HG02798 (cell line): ENCODE results near the gene PITX3.
"Not testable (repeated sequence)": the region's sequence is repeated elsewhere in the genome, so short reads cannot be mapped to it uniquely, and the experiment has no call there.

Experiments used
- ATAC-seq: cut with Tn5 transposase; IDR thresholded peaks from one replicate; pipeline ENCODE4 v1.9.1; 2021; ENCODE audit warnings: mild to moderate bottlenecking; ENCODE audit not compliant: unreplicated experiment, poor library complexity

The PITX3 gene

DNA sequence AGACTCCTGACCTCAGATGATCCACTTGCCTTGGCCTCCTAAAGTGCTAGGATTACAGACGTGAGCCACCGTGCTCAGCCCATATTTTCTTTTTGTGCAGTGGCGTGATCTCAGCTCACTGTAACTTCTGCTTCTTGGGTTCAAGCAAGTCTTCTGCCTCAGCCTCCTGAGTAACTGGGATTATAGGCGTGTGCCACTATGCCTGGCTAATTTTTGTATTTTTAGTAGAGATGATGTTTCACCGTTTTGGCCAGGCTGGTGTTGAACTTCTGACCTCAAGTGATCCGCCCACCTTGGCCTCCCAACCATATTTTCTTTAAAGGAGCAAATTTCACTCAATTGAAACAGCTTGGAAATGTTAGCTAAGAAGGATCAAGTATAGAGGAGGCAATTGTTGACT is 20.5 kb upstream of the PITX3 start:
- no peak for ATAC-seq

GRCh38 chr10:102261196-102261595 is 19.9 kb upstream of the PITX3 start:
- ATAC-seq = no peak

- ATAC-seq = no peak
Measured at GRCh38 chr10:102255404-102255803, 14.1 kb upstream of the PITX3 start.

- ATAC-seq = no peak
Measured at GRCh38 chr10:102254426-102254825, 13.1 kb upstream of the PITX3 start.

DNA sequence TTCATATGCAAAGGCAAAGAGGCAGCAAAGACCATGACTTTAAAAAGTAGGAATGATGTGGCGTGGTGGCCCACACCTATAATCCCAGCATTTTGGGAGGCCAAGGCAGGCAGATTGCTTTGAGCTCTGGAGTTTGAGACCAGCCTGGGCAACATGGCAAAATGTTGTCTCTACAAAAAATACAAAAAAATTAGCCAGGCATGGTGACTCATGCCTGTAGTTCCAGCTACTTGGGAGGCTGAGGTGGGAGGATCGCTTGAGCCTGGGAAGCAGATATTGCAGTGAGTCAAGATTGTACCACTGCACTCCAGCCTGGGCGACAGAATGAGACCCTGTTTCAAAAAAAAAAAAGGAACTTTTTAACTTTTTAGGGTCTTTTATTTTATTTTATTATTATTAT is 11.2 kb upstream of the PITX3 start:
- ATAC-seq = not testable (repeated sequence)

GRCh38 chr10:102247734-102248133 is 6.4 kb upstream of the PITX3 start:
- ATAC-seq = no peak

DNA sequence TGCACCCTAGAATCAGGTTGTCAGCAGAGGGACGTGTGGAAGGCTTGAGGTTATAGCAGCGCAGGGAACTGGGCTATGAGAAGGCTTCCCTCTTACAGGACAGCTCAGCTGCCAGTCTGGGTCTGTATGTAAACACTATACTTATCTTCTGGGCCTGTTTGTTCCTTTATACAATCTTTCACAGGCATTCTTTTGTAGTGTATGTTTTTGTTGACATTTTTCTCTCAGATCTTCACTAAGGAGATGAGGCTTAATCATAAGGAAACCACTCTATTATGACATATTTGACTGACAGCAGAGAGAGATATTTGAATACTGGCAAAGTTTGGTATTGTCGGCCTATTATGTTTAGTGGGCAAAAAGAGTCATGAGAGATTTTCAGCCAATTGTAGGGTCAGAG is 4.9 kb upstream of the PITX3 start:
- no peak for ATAC-seq

- no peak for ATAC-seq
Measured at GRCh38 chr10:102245932-102246251, 4.6 kb upstream of the PITX3 start.

- ATAC-seq = peak; percentile 89
Measured at GRCh38 chr10:102245082-102245931, 4.0 kb upstream of the PITX3 start, which contains the start of gene GBF1. GBF1 (plus strand) TSS chr10:102245532; CDS start chr10:102258939, 13,407 bp downstream.

GRCh38 chr10:102243309-102243708 is 2.0 kb upstream of the PITX3 start:
- no peak for ATAC-seq

- no peak for ATAC-seq
Measured at GRCh38 chr10:102242118-102242485, 790 bp upstream of the PITX3 start.

DNA sequence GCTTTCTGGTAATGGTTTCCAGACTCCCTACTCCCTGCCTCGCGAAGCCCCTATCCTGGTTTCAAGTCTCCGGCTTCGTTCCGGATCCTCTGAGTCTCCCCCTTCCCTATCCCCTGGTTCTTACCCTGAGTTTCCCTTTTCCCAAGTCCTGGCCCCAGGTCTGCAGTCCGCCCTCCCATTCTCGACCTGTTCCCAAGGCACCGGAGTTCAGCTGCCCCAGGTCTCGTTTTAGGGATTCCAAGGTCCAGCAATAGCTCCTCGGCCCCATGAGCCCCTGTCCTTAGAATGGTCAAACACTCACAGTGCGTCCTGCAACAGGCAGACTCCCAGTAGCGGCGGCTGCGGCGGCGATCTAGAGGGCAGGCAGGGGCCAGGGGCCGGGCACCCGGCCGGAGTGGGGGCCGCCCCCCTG is 274 bp downstream of the PITX3 start:
- ATAC-seq = no peak

DNA sequence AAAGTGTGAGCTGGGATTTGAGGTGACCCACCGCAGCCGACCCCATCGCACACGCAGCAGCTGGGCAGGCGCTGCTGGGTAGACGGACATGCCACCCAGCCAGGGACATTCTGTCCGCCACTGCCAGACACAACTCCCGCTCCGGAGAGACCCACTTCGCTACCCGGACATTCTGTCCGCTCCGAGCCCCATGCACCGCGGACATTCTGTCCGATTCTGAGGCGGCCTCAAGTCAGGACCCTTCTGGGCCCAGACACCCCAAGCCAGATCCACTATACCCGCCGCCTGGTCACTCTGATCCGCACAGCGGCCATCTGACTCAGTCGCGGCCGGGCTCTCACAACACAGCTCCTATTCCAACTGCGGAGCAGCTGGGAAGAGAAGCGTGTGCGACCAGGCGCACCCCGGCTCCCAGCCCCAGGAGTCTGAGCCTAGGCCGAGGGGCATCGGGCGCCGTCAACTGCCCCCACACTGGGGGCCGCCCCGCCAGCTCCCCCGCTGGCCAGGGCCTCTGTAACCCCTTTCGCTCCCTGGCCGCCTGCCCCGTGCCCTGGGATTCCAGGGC is 763 bp downstream of the PITX3 start:
- no peak for ATAC-seq

GRCh38 chr10:102237711-102238252 is 3.5 kb downstream of the PITX3 start:
- ATAC-seq = no peak

DNA sequence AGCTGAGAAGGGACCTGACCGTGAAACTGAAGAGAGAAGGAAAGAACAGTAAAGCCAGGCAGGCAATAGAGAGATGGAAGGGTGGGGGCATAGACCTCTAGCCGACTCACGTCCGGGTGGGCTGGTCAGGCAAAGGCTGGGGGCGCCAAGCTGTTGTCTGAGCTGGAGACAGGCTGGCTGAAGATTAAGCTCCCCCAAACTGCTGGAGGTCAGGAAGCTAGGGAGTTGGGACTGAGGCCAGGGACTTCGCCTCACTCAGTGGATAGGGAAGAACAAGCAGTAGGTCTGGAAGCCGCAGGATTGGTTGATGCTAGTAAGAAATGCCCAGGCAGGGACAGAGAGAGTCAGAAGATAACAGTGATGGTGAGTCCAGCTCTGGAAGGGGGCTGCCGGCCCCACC is 5.3 kb downstream of the PITX3 start:
- ATAC-seq = no peak

DNA sequence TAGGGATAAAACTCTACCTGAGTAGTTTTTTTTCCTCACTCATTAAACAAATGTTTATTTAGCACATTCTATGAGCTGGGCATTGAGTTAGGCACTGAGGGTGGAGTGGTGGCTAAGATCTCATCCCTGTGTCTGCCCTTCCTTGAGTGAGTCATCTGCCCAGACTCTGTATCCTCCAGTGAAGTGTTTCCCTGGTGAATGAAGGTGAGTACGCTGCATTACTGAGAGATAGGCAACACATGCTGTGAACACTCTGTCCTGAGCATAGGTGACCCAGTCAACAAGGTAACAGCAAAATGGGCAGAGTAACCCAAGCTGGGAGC is 5.8 kb downstream of the PITX3 start:
- ATAC-seq = no peak

DNA sequence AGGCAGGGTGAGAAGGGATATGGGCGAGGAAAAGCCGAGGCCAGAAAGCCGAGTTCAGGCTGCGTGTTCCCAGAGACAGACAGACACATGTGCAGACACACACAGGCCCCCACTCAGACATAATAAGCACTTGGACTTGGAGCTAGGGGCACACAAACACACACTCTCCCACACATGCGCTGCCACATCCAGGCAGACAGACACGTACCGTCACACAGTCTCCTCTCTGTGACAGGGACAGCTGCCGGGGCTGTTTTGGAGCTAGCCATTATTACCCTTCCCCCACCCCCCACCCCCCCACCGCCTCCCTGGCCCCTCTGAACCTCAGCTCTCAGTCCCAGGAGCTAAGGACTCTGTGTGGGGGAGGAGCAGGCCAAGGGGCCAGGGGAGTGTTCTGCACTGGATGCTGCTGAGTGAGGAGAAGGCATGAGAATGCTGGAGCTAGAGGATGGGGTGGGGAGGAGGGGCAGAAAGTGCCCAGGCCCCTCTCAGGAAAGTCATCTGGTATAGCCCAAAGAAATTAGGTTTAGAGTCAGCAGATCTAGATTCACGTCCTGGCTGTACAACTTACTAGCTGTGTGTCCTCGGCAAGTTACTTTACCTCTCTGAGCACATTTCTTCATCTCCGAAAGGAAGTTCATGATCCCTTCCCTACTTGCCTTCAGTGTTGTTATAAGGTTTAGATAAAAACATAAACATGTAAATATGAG is 6.3 kb downstream of the PITX3 start:
- ATAC-seq = no peak

- no peak for ATAC-seq
Measured at GRCh38 chr10:102233997-102234396, 7.3 kb downstream of the PITX3 start.

GRCh38 chr10:102231357-102232318 is 9.7 kb downstream of the PITX3 start:
- ATAC-seq = no peak

DNA sequence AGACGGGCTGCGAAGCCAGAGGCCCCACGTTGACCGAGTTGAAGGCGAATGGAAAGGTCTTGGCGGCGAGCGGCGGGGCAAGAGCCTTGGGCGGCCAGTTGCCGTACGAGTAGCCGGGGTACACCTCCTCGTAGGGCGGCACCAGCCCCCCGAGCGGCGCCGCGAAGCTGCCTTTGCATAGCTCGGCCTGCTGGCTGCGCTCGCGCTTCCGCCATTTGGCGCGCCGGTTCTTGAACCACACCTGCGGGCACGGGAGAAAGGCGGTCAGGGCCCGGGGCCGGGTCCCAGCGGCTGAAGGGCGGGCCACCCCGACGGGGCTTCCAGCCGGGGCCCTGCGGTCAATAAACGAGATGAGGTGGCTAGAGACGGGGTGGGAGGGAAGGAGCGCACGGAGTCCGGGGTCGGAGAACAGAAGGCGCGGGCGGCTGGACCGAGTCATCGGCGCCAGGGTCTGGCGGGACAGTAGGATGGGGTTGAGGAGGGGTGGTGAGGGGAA is 10.4 kb downstream of the PITX3 start:
- ATAC-seq = no peak
